A673 (cell line): ENCODE results near the gene H3-3A. TPM values are rescaled to one million over a fixed set of nuclear protein-coding genes. Genes with fewer than 3 reads are reported as not detected.

ENCODE experiments used
- BruUV-seq: library from RNA; stranded (reverse); fragments of 400-500 nt; replicated peaks from 2 replicates; lab custom pipeline; 2021; lab: Mats Ljungman, UMichigan
- CTCF ChIA-PET: fragments of 300-600 bp; sonication (Branson Sonifier 250); formaldehyde crosslinking; loops from one replicate; lab custom pipeline; 2022; ENCODE audit warnings: antibody characterized with exemption; lab: Charles Lee
- POLR2A ChIA-PET: fragments of 300-600 bp; sonication (Branson Sonifier 250); formaldehyde crosslinking; loops from one replicate; lab custom pipeline; 2022; ENCODE audit warnings: antibody characterized with exemption; ENCODE audit not compliant: low non-redundant PET; lab: Charles Lee
- DNase-seq: peaks from one replicate; pipeline ENCODE4 v3.0.0-alpha.2; 2015; ENCODE audit warnings: low spot score
- H3K27ac ChIP-seq: fragments of 200-600 bp; sonication (generic); 2 replicates; pipeline ENCODE4 v1.5.1; 2016; ENCODE audit warnings: mixed run types, low read depth, mild to moderate bottlenecking, mixed read lengths, antibody characterized with exemption, low read length; ENCODE audit not compliant: poor library complexity, severe bottlenecking
- H3K27me3 ChIP-seq: fragments of 200-600 bp; sonication (generic); replicated peaks from 2 replicates; pipeline ENCODE4 v1.6.1; 2017; ENCODE audit warnings: mixed run types, low read depth, mild to moderate bottlenecking, mixed read lengths, antibody characterized with exemption, low read length; ENCODE audit not compliant: insufficient read depth, poor library complexity
- H3K36me3 ChIP-seq: fragments of 200-600 bp; sonication (generic); 2 replicates; pipeline ENCODE4 v1.6.1; 2016; ENCODE audit warnings: mixed run types, mild to moderate bottlenecking, mixed read lengths, antibody characterized with exemption, low read length; ENCODE audit not compliant: insufficient read depth, poor library complexity, severe bottlenecking
- H3K4me1 ChIP-seq: fragments of 200-600 bp; sonication (generic); 2 replicates; pipeline ENCODE4 v1.6.1; 2017; ENCODE audit warnings: mixed run types, mild to moderate bottlenecking, mixed read lengths, antibody characterized with exemption, low read length; ENCODE audit not compliant: insufficient read depth, poor library complexity, severe bottlenecking
- H3K4me3 ChIP-seq: fragments of 200-600 bp; sonication (generic); 2 replicates; pipeline ENCODE4 v1.5.1; 2016; ENCODE audit warnings: low read depth, mixed run types, mild to moderate bottlenecking, mixed read lengths, low read length; ENCODE audit not compliant: poor library complexity, severe bottlenecking
- H3K9me3 ChIP-seq: fragments of 200-600 bp; sonication (generic); 2 replicates; pipeline ENCODE4 v1.6.1; 2016; ENCODE audit warnings: mixed run types, low read depth, mild to moderate bottlenecking, mixed read lengths, antibody characterized with exemption, low read length; ENCODE audit not compliant: poor library complexity, severe bottlenecking
- EZH2 ChIP-seq: fragments of 200-600 bp; sonication (generic); IDR thresholded peaks from 2 replicates; pipeline ENCODE4 v1.6.1; 2017; ENCODE audit warnings: borderline replicate concordance, low read depth, mild to moderate bottlenecking, mixed read lengths, antibody characterized with exemption, low read length; ENCODE audit not compliant: poor library complexity, severe bottlenecking
- intact Hi-C: fragments of 100-400 bp; cut with micrococcal nuclease; formaldehyde crosslinking; loops from one replicate; pipeline ENCODE4 v1.10.0; 2022; ENCODE audit not compliant: unreplicated experiment
- total RNA-seq: library from RNA; stranded (reverse); gene quantifications from 2 replicates; pipeline ENCODE4 v1.2.3, GENCODE V29; 2021
- TF ChIP-seq, protein P1 (sequence below): fragments of 300-800, 200-600 bp; sonication (generic); conservative IDR thresholded peaks from 2 replicates; pipeline ENCODE4 v1.5.1; 2017; ENCODE audit warnings: low read depth, mild to moderate bottlenecking, antibody characterized with exemption, low read length, moderate library complexity, mixed read lengths

H3-3A gene
- total RNA-seq, 1 experiment from 2014 or later = 638 TPM

DNA sequence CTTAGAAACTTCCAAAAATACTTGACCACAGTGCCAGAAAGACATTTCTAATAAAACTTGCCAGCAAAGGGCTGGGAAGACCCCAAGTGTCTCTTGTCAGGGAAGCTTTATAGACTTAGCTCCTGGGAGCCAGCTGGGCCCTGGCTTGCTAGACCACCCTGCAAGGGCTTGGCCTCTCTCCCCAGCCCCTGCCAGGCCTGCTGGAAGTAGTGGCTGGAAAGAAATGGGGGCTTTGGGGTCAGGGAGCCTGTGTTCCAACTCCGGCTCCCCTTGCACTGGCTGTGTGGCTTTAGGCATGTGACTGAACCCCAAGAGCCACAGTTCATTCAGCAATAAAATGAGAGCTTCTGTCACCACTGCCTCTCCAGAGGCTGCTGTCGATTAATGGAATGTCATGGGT is 31.1 kb downstream of the H3-3A start:
- Histone ChIP-seq H3K36me3 (no peaks in the 10 kb centered on the region), H3K27ac (no peak overlapping the region), H3K4me3 (no peak overlapping the region), H3K4me1 (peaks cover 8% of the 10 kb centered on the region), H3K27me3 (no peaks in the 10 kb centered on the region), H3K9me3 (no peaks in the 10 kb centered on the region)
- TF ChIP-seq EZH2 = no peak
- TF ChIP-seq, protein P1, sequence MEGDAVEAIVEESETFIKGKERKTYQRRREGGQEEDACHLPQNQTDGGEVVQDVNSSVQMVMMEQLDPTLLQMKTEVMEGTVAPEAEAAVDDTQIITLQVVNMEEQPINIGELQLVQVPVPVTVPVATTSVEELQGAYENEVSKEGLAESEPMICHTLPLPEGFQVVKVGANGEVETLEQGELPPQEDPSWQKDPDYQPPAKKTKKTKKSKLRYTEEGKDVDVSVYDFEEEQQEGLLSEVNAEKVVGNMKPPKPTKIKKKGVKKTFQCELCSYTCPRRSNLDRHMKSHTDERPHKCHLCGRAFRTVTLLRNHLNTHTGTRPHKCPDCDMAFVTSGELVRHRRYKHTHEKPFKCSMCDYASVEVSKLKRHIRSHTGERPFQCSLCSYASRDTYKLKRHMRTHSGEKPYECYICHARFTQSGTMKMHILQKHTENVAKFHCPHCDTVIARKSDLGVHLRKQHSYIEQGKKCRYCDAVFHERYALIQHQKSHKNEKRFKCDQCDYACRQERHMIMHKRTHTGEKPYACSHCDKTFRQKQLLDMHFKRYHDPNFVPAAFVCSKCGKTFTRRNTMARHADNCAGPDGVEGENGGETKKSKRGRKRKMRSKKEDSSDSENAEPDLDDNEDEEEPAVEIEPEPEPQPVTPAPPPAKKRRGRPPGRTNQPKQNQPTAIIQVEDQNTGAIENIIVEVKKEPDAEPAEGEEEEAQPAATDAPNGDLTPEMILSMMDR = no peak
- no peak for DNase-seq
- intact Hi-C loops = no loop called here
- ChIA-PET POLR2A (no interaction called here), CTCF (no interaction called here)
- BruUV-seq = no TSS peak

DNA sequence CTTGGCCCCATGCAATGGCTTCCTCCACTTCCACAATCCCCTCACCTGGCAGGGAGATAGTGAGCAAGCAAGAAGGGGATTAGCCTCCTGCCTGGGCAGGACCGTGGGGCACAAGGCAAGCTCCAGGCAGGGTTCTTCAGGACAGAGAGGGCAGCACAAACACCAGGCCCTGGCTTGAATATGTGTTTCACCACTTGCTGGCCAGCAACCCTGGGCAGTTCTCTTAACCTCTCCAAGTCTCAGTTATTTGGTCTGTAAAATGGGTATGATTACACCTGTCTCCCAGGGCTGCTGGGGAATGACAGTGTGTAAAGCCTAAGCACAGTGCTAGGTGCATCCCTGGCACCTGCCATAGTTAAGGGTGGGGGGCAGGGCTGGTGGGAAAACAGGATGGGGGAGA is 31.9 kb downstream of the H3-3A start:
- no peak overlapping the region for H3K4me3 ChIP-seq
- CTCF ChIA-PET = no interaction called here
- H3K9me3 ChIP-seq = no peaks in the 10 kb centered on the region
- POLR2A ChIA-PET = no interaction called here
- TF ChIP-seq, protein P1 = no peak
- TF ChIP-seq EZH2 = no peak
- BruUV-seq = no TSS peak
- no peak for DNase-seq
- no peaks in the 10 kb centered on the region for H3K36me3 ChIP-seq
- H3K27ac ChIP-seq = no peak overlapping the region
- H3K27me3 ChIP-seq = no peaks in the 10 kb centered on the region
- peaks cover 9% of the 10 kb centered on the region for H3K4me1 ChIP-seq
- intact Hi-C loops = no loop called here

DNA sequence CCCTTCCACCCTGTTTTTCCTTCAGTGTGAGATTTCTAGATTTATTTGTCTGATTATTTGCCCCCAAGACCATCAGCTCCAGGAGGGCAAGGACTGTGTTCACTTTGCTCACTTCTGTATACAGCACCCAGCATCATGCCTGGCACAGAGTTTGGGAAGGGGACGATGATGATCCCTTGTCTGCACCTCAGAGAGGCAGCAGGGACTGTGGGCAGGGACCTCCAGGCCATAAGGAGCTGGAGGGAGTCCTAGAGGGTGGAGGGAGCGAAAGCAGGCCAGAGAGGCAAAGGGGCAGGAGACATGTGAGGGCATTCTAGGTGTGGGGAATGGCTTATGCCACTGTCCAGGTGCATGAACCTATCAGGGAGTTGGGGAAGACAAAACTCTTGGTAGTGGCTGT is 32.8 kb downstream of the H3-3A start:
- Histone ChIP-seq H3K27me3 (no peaks in the 10 kb centered on the region), H3K4me1 (peaks cover 17% of the 10 kb centered on the region), H3K9me3 (no peaks in the 10 kb centered on the region), H3K27ac (no peak overlapping the region), H3K36me3 (no peaks in the 10 kb centered on the region), H3K4me3 (no peak overlapping the region)
- no peak for DNase-seq
- BruUV-seq = no TSS peak
- intact Hi-C loops = no loop called here
- ChIA-PET CTCF (no interaction called here), POLR2A (no interaction called here)
- TF ChIP-seq, protein P1 = no peak
- TF ChIP-seq EZH2 = no peak
